Peyer's patch (tissue), 4 donors: ENCODE results near the gene ADAMTS16. TPM values are rescaled to one million over a fixed set of nuclear protein-coding genes. Genes with fewer than 3 reads are reported as not detected.

Source experiments
- DNase-seq, 3 donors: peaks; one replicate each; pipeline ENCODE4 v3.0.0-alpha.2; 2017 to 2019
- H3K27ac ChIP-seq, 4 donors: fragments of 200-600 bp; sonication (generic); one replicate each; pipeline ENCODE4 v1.5.1; 2016 to 2019
- H3K27me3 ChIP-seq, 2 donors: fragments of 200-600 bp; sonication (generic); one replicate each; pipeline ENCODE4 v1.5.1; 2019
- H3K36me3 ChIP-seq, 3 donors: fragments of 200-600 bp; sonication (generic); one replicate each; pipeline ENCODE4 v1.5.1; 2016 to 2019
- H3K4me1 ChIP-seq, 4 donors: fragments of 200-600 bp; sonication (generic); one replicate each; pipeline ENCODE4 v1.5.1; 2016 to 2019
- H3K4me3 ChIP-seq, 4 donors: fragments of 200-600 bp; sonication (generic); 1 replicate in 3 of 4; 2 replicates in 1 of 4; pipeline ENCODE4 v1.5.1; 2016 to 2019; ENCODE audit warnings: mild to moderate bottlenecking in 1 of 4
- H3K9me3 ChIP-seq, 4 donors: fragments of 200-600 bp; sonication (generic); one replicate each; pipeline ENCODE4 v1.5.1; 2016 to 2019; ENCODE audit warnings: mild to moderate bottlenecking in 1 of 4
- CTCF ChIP-seq, 6 experiments: fragments of 450-650 bp in 4 of 6; fragments of 200-600 bp in 2 of 6; sonication (generic) in 1 of 6; IDR thresholded peaks; one replicate each; pipeline ENCODE4 v1.5.1; 2017 to 2019; ENCODE audit warnings: antibody characterized with exemption in 6 of 6, mild to moderate bottlenecking in 3 of 6, moderate library complexity in 1 of 6
- POLR2A ChIP-seq, 2 donors: fragments of 450-650 bp; IDR thresholded peaks; one replicate each; pipeline ENCODE4 v1.5.1; 2017; ENCODE audit warnings: antibody characterized with exemption in 2 of 2, mild to moderate bottlenecking in 2 of 2, moderate library complexity in 2 of 2
- total RNA-seq, 4 donors: library from RNA; depleted of rRNA; stranded (reverse); fragments of >200 nt; gene quantifications; one replicate each; pipeline ENCODE4 v1.1.0, GENCODE V29; 2016

The ADAMTS16 gene
- total RNA-seq, 4 donors from 2014 or later, result 1.7 TPM; not detected in 3

GRCh38 chr5:5198815-5199214, 58.7 kb downstream of the ADAMTS16 start:
- Histone ChIP-seq H3K4me1 (no peaks in the 10 kb centered on the region), H3K27me3 (no peaks in the 10 kb centered on the region), H3K9me3 (no peaks in the 10 kb centered on the region)

GRCh38 chr5:5199495-5199894, 59.4 kb downstream of the ADAMTS16 start:
- Histone ChIP-seq H3K27me3 (no peaks in the 10 kb centered on the region), H3K36me3 (no peaks in the 10 kb centered on the region), H3K27ac (no peak overlapping the region), H3K4me3 (no peak overlapping the region), H3K4me1 (no peaks in the 10 kb centered on the region), H3K9me3 (no peaks in the 10 kb centered on the region)
- no peak for DNase-seq
- TF ChIP-seq CTCF (IDR thresholded peaks at IDR 0.05) (no peak), POLR2A (IDR thresholded peaks at IDR 0.05) (no peak)

More at GRCh38 chr5:5198815-5199214, 58.7 kb downstream of the ADAMTS16 start:
- TF ChIP-seq POLR2A (IDR thresholded peaks at IDR 0.05) (no peak), CTCF (IDR thresholded peaks at IDR 0.05) (no peak)
- no peak overlapping the region for H3K27ac ChIP-seq
- H3K36me3 ChIP-seq, result no peaks in the 10 kb centered on the region
- no peak for DNase-seq
- no peak overlapping the region for H3K4me3 ChIP-seq

GRCh38 chr5:5200133-5200532, 60.0 kb downstream of the ADAMTS16 start:
- H3K4me1 ChIP-seq, result no peaks in the 10 kb centered on the region
- TF ChIP-seq CTCF (IDR thresholded peaks at IDR 0.05) (no peak), POLR2A (IDR thresholded peaks at IDR 0.05) (no peak)

GRCh38 chr5:5202321-5202720, 62.2 kb downstream of the ADAMTS16 start:
- H3K4me3 ChIP-seq, result no peak overlapping the region
- H3K27ac ChIP-seq, result no peak overlapping the region
- no peaks in the 10 kb centered on the region for H3K9me3 ChIP-seq
- no peak for TF ChIP-seq POLR2A (IDR thresholded peaks at IDR 0.05)
- TF ChIP-seq CTCF (IDR thresholded peaks at IDR 0.05), result no peak
- no peak for DNase-seq
- H3K36me3 ChIP-seq, result no peaks in the 10 kb centered on the region
- H3K27me3 ChIP-seq, result no peaks in the 10 kb centered on the region
- H3K4me1 ChIP-seq, result no peaks in the 10 kb centered on the region

More at GRCh38 chr5:5200133-5200532, 60.0 kb downstream of the ADAMTS16 start:
- H3K9me3 ChIP-seq, result no peaks in the 10 kb centered on the region
- H3K36me3 ChIP-seq, result no peaks in the 10 kb centered on the region
- DNase-seq, result no peak
- no peak overlapping the region for H3K4me3 ChIP-seq
- H3K27ac ChIP-seq, result no peak overlapping the region
- no peaks in the 10 kb centered on the region for H3K27me3 ChIP-seq

GRCh38 chr5:5203451-5203850, 63.3 kb downstream of the ADAMTS16 start:
- no peaks in the 10 kb centered on the region for H3K4me1 ChIP-seq
- H3K36me3 ChIP-seq, result no peaks in the 10 kb centered on the region
- H3K27me3 ChIP-seq, result no peaks in the 10 kb centered on the region
- no peak for DNase-seq
- no peaks in the 10 kb centered on the region for H3K9me3 ChIP-seq
- TF ChIP-seq POLR2A (IDR thresholded peaks at IDR 0.05), result no peak
- TF ChIP-seq CTCF (IDR thresholded peaks at IDR 0.05), result no peak
- H3K27ac ChIP-seq, result no peak overlapping the region
- H3K4me3 ChIP-seq, result no peak overlapping the region

- no peaks in the 10 kb centered on the region for H3K9me3 ChIP-seq
- no peak for DNase-seq
- H3K27ac ChIP-seq, result no peak overlapping the region
- TF ChIP-seq CTCF (IDR thresholded peaks at IDR 0.05) (no peak), POLR2A (IDR thresholded peaks at IDR 0.05) (no peak)
- H3K4me3 ChIP-seq, result no peak overlapping the region
- no peaks in the 10 kb centered on the region for H3K27me3 ChIP-seq
- H3K36me3 ChIP-seq, result no peaks in the 10 kb centered on the region
- H3K4me1 ChIP-seq, result no peaks in the 10 kb centered on the region
Measured at GRCh38 chr5:5207828-5208227, 67.7 kb downstream of the ADAMTS16 start.
